Left renal pelvis (tissue), 4 donors: Measurements from ENCODE around the gene MED13L. TPM values are rescaled to one million over a fixed set of nuclear protein-coding genes. Genes with fewer than 3 reads are reported as not detected.

Source experiments
- DNase-seq, 4 donors: peaks; one replicate each; pipeline ENCODE4 v3.0.0-alpha.2; 2013; ENCODE audit warnings: low read depth in 4 of 4, low spot score in 3 of 4
- polyA plus RNA-seq, 4 donors: library from polyadenylated mRNA; unstranded; fragments of 120-200 nt; gene quantifications; one replicate each; pipeline ENCODE4 v1.2.1, GENCODE V29; 2013; ENCODE audit not compliant: insufficient read length in 4 of 4

MED13L gene
- polyA plus RNA-seq, 4 donors = 75.8 to 90.8 (median 87.4) TPM

DNA sequence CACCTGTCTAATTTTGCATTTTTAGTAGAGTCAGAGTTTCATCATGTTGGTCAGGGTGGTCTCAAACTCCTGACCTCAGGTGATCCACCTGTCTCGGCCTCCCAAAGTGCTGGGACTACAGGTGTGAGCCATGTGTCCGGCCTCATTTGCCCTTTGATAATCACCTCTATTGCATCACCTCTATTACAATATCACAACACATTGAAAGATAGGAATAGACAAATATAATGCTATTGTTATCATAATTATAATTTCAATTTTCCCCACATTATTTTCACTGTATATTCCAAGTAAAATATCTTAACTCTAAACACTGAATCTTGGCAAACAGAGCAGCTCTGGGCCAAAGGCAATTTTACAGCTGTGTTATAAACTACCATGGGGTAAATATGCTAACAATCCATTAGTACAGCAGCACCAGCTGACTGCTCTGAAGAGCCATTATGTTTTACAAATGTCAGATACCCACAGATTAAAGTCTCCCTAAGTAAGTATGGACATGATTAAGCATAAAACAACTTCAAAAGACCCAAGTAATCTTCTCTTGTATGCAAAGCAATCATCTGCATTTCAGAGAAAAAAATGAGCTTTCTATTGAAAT is 173.2 kb downstream of the MED13L start:
- DNase-seq = no peak

DNA sequence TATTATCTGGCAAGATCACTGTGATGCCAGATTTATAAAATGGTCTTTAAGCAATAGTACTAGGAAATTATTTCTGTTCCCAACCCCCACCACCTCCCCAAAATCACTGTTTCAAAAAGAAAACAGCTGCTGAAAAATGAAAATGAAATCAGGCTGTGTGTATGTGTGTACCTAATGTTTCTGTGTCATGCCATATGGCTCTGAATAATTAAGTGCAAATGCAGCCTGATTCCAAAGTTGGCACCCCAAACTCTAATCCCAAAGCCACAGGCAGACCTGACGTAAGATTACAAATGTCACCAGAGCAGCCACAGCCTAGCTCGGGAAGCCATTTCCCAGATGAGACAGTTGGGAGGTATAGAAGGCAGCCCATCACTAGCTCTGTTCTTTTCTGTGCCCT is 175.5 kb downstream of the MED13L start:
- no peak for DNase-seq

DNA sequence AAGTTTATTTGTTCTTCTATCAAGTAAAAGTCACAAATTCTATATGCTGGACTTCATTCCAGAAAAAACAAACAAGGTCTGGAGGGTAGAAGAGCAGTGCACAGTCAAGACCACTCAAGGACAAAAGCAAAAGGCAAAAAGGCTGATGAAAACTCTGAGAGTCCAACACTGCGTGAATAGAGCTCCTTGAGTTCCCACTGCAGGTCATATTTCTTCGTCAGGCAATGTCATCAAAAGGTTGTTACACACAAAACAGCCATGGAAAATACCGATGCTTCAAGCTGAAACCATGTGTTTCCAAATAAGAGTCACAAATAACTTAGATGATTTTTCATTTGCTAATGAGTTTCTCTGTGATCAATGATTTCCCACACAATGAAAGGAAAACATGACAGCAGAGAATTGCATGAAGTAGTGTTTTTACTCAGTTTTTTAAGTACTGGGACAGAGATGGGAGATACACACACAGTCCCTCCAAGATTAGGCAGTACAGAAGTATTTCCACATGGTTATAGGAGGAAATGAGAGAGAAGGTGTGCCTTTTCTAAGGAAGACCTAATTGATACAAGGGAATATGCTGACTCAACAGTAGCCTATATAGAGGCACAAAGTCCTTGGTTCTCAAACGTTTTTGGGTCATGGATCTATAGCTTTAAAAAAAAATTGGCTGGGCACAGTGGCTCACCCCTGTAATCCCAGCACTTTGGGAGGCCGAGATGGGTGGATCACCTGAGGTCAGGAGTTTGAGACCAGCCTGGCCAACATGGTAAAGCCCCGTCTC is 177.7 kb downstream of the MED13L start:
- no peak for DNase-seq

DNA sequence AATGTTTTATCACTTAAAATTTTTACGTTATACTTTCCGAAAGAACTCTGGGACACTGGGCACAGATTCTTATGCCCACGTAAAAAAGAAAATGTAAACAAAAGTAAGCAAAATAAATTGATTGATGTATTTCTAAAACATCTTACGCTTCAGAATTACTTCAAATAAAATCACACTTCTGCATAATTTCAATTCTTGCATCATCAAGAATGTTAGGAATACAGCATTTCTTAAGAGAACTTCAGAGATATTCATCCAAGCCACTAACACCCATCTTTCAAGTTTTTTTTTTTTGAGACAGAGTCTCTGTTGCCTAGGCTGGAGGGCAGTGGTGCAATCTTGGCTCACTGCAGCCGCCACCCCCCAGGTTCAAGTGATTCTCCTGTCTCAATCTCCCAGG is 180.6 kb downstream of the MED13L start:
- no peak for DNase-seq

DNA sequence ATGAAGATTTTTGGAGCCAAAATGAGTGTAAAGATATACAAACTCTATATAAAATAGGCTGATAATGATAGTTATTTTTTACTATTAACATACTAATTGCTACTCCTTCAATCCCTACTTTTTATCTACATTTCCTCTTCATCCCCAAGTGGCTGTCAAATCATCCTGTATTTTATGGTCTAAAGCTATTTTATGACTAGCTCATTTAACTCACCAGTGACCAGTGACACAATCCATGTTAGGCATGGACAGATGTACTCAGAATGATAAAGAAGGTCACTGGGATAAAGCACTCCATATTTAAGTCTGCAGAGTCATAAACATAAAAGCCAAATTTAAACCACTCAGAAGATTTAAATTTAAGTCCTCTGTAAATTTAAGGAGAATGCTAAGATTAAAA is 183.0 kb downstream of the MED13L start:
- no peak for DNase-seq

DNA sequence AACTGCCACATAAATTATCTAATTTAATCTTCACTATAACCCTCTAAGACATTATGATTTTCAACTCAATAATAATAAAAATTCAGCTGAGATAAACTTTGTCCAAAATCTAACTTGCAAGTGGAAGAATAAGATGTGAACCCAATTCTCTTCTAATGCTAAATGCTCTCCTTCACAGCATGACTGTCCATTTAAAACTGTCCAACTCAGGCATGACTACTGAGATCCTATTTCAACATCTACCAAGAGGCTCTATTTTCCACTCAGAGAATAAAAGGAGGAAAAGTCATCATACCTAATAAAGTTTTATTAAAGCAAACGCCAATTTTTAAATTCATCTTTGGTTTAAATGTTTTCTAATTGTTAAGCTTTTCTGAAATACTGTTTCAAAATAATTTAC is 183.6 kb downstream of the MED13L start:
- no peak for DNase-seq

DNA sequence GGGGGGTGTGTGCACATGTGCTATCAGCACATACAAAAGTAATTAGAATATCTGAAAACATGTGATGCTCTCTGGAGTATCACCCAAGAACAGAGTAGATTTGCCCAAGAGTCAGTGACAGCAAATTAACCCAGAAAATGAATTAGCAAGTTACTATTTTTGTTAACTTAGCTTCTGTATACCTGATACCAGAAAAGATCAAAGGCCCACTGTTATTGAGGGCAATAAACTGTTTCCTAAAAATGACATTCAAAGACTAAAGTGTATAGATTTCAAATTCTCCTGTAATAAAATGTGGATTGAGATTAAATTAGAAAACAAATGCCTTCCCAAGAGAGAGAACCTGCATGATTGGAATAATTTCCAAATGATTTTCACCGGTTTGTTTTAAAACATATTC is 184.7 kb downstream of the MED13L start:
- no peak for DNase-seq

DNA sequence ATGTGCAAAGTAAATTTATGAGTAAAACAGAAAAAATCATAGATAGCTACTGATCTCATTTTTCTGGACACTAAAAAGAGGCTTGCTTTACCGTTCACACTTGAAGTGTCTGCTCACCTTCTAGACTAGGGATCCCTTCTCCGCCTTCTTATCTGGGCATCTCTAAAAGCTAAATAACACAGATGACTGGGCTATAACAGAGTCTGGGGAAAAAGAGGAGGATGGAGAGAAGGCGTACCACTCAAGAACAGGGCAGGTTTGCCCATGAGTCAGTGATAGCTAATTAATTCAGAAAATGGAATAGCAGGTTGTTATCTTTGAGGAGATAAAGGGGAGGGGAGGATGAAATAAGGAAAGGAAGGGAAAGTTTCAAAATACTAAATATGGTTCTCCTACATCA is 185.3 kb downstream of the MED13L start:
- DNase-seq = no peak

- DNase-seq = no peak
Observed at GRCh38 chr12:116091579-116091978, 185.9 kb downstream of the MED13L start.

DNA sequence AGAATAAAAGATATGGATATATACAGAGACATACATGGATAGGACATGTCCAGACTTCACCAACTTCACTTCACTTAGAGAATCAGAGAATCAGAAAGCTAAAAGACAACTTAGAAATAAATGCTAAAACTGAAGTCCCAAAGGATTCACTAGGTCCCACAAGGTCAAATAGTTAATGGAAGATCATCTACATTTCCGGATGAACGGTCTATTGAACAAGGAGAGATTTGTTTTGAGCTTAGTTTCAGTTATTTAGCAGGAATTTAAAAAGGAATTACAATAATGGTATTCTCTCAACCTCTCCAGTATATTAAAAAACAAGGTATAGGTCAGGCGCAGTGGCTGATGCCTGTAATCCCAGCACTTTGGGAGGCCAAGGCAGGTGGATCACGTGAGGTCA is 187.0 kb downstream of the MED13L start:
- no peak for DNase-seq

- DNase-seq = no peak
Observed at GRCh38 chr12:116089080-116089479, 188.4 kb downstream of the MED13L start.

GRCh38 chr12:116087962-116088361 is 189.5 kb downstream of the MED13L start:
- no peak for DNase-seq

- no peak for DNase-seq
Observed at GRCh38 chr12:116087399-116087798, 190.1 kb downstream of the MED13L start.

DNA sequence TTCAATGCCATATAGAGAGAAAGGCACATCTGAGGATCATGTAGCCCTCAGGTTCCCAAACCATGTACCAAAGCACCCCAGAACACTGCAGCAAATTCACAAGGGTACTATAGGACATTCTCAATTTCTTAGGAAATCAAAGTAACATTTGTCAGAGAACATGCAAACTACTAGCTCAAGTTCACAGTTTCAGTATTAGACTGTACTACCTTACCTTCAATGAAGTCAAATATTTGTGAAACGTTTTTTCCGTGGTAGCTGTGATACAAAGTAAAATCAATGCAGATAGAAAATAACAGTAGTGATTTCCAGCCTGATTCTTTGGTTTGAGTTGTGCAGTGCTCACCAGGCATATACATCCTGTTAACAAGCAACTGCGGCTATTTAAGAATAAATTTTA is 197.1 kb downstream of the MED13L start:
- no peak for DNase-seq

DNA sequence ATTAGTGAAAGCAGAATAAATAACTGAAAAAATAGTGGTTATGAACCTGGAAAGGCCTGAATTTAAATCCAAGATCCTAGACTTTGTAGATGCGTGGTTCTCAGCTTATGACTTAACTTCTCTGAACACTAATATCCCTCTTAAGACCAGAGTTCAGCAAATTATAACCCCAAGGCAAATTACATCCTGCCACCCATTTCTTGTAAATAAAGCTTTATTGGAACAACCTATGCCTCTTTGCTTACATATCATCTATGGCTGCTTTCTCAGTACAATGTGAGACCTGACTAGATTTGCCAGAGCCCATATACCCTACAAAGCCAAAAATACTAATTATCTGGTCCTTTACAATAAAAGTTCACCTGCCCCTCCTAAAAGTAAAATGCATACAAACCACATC is 199.1 kb downstream of the MED13L start:
- DNase-seq = no peak

GRCh38 chr12:116077431-116077830 is 200.1 kb downstream of the MED13L start:
- DNase-seq = no peak

- no peak for DNase-seq
Observed at GRCh38 chr12:116076399-116076798, 201.1 kb downstream of the MED13L start.

DNA sequence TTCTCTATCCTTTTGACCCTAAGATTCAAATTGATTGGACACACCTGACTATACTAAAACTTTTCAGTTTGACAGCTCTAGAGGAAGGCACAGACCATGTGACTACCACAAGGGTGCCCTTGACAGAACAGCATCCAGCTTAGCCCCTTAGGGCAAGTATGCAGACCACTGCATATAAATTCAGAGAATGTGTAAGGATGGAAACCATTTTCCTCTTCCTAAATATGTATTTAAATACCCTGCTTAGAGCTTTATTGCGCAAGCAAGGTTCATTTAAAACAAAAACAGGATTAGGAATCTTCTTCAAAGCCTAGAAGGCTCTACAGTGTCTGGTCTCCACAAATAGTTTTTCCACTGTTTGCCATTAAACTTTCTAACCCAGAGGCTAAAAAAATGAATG is 202.8 kb downstream of the MED13L start:
- DNase-seq = no peak

- DNase-seq = no peak
Observed at GRCh38 chr12:116071555-116072230, 205.8 kb downstream of the MED13L start.

GRCh38 chr12:116070444-116070843 is 207.0 kb downstream of the MED13L start:
- no peak for DNase-seq

- DNase-seq = no peak
Observed at GRCh38 chr12:116069943-116070342, 207.6 kb downstream of the MED13L start.

DNA sequence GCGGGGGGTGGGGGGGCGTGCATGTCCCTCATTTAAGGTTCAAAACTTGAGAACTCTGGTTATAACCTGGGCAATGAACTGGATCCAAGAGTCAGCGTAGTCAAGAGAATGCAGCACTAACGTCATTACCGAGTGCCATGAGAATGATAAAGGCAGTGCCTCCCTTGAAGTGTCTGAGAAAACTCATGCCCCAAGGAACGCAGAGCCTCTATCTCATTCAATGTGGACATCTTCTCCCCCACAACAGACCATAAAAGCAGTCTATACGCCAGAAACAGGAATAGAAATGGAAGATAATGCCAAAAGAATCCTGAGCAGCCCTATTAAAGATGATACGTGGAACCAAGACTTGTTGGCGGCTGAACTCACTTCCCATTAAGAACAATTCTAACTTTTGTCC is 208.6 kb downstream of the MED13L start:
- DNase-seq = no peak
